Left renal pelvis (tissue), 4 donors: ENCODE data around the gene PPHLN1. TPM values are rescaled to one million over a fixed set of nuclear protein-coding genes. Genes with fewer than 3 reads are reported as not detected.
A peak's percentile ranks its signal among the peaks of the same experiment; 100 is the strongest.

Source experiments
- DNase-seq, 4 donors: peaks; one replicate each; pipeline ENCODE4 v3.0.0-alpha.2; 2013; ENCODE audit warnings: low read depth in 4 of 4, low spot score in 3 of 4
- polyA plus RNA-seq, 4 donors: library from polyadenylated mRNA; unstranded; fragments of 120-200 nt; gene quantifications; one replicate each; pipeline ENCODE4 v1.2.1, GENCODE V29; 2013; ENCODE audit not compliant: insufficient read length in 4 of 4

Gene PPHLN1
- polyA plus RNA-seq, 4 donors = 57.2 to 72.9 (median 69.6) TPM

- DNase-seq = no peak
Measured at GRCh38 chr12:42474391-42474790, 148.4 kb downstream of the PPHLN1 start.

- no peak for DNase-seq
Measured at GRCh38 chr12:42475106-42475505, 149.1 kb downstream of the PPHLN1 start.

DNA sequence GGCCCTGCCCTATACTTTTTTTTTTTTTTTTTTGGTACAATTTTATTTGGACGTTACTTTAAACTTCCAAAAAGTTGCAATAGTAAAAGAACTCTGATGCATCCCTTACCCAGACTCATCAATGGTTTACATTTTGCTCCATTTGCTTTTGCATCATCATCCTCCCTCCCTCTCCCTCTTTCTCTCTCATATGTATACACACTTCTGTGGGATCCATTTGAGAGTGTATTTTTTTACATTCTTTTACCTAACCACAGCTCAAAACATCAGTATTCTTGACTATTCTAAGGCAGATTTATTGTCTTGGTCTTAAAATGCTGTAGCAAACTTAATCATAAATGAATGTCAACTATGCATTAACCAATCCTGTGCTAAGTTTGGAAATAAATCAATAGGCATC is 152.0 kb downstream of the PPHLN1 start:
- no peak for DNase-seq

DNA sequence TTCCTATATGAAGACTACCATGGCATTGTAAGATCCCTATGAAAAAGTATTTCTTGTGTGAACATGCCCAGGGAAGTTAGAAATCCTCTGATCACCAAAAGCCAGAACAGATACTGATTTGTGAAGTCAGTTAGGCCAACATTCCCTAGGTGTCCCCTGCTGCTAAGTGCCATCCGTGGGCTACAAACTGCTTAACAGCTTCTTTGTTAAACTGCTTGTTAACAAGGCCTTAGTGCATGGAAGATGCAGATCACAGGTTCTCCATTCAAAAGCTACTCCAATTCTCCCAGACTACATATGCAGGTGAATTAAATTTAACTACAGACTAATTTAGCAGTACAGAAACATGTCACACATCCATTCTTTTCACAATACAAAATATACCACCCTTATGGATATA is 155.4 kb downstream of the PPHLN1 start:
- no peak for DNase-seq

GRCh38 chr12:42482041-42482747 is 156.2 kb downstream of the PPHLN1 start:
- no peak for DNase-seq

DNA sequence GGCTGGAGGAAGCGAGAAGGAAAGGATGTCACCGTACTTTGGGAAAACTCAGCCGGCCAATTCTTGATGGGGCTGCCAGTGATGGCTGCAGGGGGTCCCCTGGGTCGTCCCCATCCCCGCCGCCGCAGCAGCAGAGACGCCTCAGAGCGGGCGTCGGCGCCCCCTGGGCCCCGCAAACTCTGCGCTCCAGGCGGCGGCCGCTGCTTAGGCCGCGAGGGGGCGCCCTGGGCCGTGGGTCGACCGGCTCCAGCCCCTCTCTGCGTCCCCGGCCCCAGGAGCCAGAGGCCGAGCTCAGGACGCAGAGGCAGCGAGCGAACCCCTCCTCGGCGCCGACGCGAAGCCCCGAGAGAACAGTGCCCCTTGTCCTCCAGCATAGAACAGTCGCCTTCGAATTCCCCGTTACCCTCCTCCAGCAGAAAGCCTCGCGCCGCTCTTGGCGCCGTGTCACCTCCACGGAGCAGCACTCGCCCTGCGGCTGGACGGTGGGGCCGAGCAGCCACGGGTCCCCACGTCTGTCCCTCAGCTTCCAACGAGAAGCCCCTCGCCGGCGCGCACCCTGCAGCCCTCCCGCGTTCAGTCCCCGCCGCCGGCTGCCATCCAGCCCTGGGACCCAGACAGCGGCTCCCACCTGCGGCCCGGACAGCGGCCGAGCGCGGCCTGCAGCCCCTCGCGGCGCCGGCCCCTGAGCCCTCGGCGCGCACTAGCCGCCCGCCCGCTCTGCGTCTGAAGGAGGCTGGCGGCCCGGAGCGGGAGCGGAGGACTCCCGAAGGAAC is 157.0 kb downstream of the PPHLN1 start:
- DNase-seq = peak in 2 of 4 donors; percentile 69 to 75

- DNase-seq = no peak
Measured at GRCh38 chr12:42483521-42483790, 157.5 kb downstream of the PPHLN1 start.

DNA sequence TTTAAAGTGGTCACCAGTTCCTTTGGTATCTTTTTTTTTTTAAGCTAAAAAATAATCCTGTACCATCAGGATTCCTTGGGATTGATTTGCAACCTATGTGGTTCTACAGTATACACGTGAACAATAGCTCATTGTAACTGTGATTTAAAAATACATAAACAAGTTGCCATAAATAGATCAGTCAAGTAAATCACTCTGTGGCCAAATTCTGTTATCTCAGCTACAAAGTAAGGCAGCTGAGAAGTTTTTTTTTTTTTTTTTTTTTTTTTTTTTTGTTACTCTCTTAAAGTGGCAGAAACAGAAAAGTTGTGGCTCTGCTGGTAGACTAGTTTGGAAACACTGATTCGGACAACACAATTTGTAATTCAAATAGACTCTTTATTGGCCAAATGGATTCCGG is 159.0 kb downstream of the PPHLN1 start:
- no peak for DNase-seq

DNA sequence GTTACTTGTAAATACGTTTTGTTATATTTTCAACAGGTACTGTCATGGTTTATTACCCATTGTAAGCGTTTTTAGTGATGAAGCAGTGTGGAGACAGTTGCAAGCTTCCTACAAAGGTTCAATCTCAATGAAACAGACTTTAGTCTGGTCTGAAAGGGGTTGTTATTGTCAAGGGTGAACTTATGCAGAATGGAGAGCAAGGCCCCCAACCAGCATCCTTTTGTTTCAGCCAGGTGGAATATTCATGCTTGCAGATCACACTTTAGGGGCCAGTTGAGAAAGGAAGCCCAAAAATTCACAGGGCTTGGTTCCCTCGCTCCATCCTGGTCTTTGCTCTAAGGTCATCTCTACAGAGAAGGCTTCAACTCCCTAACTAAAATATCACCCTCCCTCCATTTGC is 159.9 kb downstream of the PPHLN1 start:
- DNase-seq = no peak

- no peak for DNase-seq
Measured at GRCh38 chr12:42486407-42486806, 160.4 kb downstream of the PPHLN1 start.

DNA sequence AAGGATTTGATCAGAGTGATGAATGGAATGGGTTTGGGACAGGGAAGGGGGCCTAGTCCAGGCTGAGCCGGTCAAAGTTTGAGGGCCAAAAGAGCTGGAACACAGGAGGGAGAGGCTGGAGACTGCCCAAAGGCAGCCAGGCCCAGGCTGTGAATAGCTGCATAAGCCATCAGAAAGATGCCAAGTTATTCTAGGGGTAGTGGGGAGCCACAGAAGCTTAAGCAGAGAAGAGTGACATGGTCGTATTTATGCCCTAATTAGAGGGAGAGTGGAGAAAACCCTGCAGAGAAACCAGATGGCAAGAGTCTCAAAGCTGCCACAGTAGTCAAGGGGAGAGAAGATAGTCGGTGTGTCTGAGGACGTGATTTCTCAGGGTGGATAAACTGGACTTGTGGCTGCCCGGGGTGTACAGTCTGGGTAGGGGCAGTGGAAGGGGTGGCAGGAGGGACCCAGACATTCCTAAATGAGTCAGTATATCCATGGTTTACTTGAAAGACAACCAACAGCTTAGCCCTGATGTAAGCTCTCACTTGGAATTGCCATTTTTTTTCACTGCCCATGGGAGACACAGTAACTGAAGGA is 164.4 kb downstream of the PPHLN1 start:
- DNase-seq = no peak

Other genes starting within 250 kb of the PPHLN1 start
- gene GXYLT1, start 181.3 kb upstream of the PPHLN1 start, polyA plus RNA-seq = 10 to 100 TPM; 27.7 to 40.2 (median 35.4) TPM
- 10 to 100 TPM; 19.7 to 28.8 (median 27.6) TPM for gene YAF2, start 87.9 kb upstream of the PPHLN1 start, polyA plus RNA-seq
- gene ZCRB1, start 73 bp upstream of the PPHLN1 start, polyA plus RNA-seq = 100 to 1,000 TPM in 2 of 4 donors, 10 to 100 TPM in 2; 70.8 to 104 (median 98.9) TPM